HG03066 (cell line): ENCODE results near the gene TOR2A.
"Not testable (repeated sequence)": the region's sequence is repeated elsewhere in the genome, so short reads cannot be mapped to it uniquely, and the experiment has no call there.

Experiments used
- ATAC-seq: cut with Tn5 transposase; IDR thresholded peaks from one replicate; pipeline ENCODE4 v1.9.1; 2021; ENCODE audit warnings: low read depth; ENCODE audit not compliant: unreplicated experiment

TOR2A gene

GRCh38 chr9:127769101-127769500 is 34.0 kb upstream of the TOR2A start:
- no peak for ATAC-seq

DNA sequence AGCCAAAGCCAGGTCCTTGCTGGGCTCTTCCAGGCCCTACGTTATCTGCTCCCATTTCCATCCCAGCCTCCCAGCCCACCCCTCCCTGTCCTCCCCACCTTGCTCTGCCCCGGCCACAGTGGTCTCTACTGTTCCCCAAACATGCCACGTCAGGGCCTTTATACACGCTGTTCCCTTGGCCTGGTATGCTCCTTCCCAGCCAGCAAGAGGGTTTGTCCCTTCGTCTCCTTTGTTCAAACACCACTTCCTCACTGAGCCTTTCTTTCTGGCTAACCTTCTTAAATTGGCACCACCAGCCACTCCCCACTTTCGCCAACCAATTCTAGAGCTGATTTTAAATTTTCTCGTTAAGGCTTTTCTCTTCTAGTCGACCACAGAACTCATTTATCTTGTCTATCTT is 33.6 kb upstream of the TOR2A start:
- no peak for ATAC-seq

DNA sequence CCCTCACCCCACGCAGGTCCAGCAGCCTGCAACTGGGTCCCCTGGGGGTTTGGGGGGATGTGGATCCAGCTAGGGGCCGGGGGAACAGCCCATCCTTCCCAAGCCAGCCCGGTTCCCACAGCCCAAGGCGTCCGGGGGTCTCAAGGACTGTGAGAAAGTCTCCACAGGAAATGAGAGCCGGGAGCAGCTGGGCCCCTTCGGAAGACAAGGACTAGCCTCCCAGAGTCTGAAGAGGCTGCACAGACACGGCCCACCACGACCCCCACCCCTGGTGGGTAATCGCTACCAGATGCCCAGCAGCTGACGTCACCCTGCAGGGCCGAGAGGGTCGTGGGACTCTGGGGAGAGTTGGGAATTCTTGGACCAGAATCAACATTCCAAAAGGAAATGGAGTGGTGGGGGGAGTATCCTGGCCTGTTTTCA is 32.8 kb upstream of the TOR2A start:
- ATAC-seq: no peak

DNA sequence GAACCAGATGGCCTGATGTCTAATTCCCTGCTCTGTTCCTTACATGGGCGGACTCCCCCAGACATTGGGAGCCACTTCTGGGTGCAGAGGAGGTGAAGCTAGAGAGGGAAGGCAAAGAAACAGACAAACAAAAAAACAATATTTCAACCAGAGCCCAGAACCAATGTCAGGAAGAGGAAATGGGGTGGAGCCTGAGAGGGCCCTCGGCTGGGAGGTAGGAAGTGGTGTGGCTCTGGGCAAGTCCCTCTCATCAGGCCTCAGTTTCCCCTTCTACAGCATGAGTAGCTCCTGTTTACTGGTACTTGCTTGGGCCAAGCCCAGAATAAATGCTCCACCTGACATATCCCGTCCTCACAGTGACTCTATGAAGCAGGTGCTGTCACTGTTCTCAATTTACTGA is 32.3 kb upstream of the TOR2A start:
- ATAC-seq: no peak

DNA sequence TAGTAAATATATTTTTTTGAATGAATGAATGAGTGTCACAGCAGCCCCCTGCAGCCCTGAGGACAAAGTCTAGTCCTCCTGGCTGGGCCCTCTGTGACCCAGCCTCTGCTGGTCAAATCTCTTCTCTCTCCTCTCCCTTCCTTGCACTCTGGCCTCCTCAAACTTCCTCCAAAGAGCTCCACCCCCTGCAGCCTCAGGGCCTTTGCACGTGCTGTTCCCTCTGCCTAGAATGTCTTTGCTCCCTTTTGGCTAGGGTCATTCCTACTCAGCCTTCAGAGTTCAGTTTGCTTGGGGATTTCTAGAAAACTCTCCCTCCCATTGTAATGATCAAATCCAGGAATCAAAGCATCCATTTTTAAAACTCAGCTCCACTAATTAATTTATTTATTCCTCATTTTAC is 30.3 kb upstream of the TOR2A start:
- ATAC-seq: no peak

- no peak for ATAC-seq
Measured at GRCh38 chr9:127763918-127764384, 28.9 kb upstream of the TOR2A start.

DNA sequence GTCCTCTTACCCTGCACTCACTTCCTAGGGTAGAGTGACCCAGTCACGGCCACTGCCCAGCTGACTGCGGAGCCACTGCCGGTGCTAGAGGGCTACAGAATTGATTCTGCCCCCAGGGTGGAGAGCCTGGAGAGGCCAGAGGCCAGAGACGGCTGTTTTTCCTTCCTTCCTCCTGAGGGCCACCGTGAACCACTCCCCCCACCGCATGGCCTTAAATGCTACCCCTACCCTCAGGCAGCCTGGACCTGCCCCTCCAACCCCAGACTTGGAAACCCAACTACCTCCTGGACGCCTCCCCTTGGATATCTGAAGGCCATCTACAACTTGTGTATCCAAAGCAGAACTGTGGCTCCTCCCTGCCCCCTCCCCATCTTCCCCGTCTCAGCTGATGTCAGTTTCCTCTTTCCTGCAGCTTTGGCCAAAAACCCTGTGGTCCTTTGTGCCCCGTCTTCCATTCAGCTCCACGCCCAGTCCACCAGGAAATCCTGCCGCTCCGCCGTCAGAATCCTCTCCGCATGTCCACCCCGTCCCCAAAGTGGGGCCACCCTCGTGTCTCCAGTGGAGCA is 27.1 kb upstream of the TOR2A start:
- no peak for ATAC-seq

- ATAC-seq: no peak
Measured at GRCh38 chr9:127761491-127761956, 26.4 kb upstream of the TOR2A start.

DNA sequence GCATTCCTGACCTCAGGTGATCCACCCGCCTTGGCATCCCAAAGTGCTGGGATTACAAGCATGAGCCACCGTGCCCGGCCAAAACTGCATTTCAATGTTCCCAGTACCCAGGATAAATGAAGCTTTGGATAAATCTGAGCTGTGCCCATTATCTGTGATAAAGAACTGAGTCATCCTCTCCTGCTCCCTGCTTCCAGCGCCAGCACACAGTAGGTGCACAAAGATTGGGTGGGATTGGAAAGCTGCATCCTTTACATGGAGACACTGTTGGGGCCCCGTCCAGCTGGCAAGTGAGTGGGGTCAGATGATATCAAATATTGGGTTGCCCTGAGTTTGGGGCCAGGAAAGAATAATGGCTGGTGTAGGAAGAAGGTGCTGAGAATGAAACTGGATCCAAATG is 26.0 kb upstream of the TOR2A start:
- ATAC-seq: no peak

GRCh38 chr9:127758843-127759242 is 23.7 kb upstream of the TOR2A start:
- no peak for ATAC-seq

DNA sequence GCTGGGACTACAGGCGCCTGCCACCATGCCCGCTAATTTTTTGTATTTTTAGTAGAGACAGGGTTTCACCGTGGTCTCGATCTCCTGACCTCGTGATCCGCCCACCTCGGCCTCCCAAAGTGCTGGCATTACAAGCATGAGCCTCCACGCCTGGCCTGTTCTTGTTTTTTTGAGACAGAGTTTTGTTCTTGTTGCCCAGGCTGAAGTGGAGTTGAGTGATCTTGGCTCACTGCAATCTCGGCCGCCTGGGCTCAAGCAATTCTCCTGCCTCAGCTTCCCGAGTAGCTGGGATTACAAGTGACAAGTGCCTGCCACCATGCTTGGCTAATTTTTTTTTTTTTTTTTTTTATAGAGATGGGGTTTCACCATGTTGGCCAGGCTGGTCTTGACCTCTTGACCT is 21.7 kb upstream of the TOR2A start:
- ATAC-seq: not testable (repeated sequence)

DNA sequence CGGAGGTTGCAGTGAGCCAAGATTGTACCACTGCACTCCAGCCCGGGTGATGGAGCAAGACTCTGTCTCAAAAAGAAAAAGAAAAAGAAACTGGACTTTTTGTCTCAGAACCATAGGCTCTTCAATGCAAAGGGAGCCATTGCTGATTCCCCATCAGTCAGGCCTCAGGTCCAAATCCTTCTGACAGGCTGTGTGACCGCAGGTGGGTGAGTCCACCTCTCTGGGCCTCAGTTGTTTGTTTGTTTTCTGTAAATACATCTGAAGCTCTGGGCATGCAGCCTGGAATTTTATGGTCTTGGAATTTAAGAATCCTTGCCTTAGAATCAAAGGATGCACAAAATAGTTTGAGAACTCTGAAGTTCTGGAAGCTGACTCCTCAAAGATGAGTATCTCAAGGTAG is 21.1 kb upstream of the TOR2A start:
- ATAC-seq: no peak

GRCh38 chr9:127755061-127756060 is 20.3 kb upstream of the TOR2A start:
- ATAC-seq: no peak

DNA sequence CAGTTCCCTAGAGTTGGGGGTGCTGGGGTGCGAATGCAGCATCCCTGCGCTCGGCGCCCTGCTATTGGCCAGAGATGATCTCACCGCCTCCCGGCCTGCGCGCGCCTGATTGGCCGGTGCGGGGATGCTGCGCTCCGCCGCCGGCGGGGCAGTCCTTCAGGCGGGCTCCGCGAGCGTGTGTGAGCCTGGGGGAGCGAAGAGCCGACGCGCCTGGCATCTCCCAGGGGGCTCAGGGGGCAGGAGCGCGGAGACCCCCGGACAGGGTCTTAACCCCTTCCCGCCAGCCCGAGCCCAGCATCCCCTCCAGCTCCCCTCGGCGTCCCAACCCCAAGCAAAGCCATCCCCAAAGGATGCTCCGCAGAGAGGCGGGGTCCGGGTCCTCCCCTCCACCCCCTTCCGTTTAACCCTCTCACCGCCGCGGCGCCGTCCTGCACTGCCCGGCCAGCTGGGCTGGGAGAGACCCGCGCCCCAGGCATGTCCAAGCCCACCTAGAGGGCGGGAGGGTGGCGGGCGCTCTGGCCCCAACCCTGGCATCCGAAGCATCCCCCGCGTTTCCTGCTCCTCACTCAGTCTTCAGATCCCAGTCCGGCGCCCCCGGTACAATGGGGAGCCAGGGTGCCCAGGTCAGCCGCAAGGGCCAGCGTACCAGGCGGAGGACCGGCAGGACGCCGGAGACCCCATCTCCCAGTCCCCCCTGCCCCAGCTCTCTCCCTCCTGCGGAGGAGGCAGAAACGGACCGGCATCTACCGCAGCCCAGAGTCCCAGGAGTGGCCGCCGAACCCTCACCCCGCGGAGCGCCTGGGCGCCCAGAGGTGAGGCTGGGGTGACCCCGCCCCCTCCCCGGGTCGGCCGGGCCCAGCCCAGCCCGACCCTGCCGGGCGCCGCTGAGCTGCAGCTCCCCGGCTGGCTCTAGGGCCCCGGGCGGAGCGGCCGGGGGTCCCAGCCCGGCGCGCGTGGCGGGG is 19.3 kb upstream of the TOR2A start:
- no peak for ATAC-seq

DNA sequence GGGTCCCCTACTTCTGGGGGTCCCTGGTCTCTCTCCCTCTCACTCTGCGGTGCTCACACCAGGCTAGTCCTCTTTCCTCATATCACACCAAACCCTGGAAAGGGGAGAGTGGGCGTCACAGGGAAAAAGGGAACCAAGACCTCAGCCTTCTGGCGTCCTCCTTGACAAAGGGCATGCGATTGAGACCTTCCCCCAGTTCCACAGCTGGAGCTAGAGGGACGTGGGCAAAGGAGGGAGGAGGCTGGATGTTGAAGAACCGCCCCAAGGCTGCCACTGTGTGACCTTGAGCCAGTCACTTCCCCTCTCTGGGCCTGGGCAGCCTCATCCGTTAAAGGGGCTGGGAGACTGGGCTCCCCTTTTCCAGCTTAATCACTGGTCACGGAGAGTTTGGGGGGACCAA is 18.5 kb upstream of the TOR2A start:
- ATAC-seq: no peak

GRCh38 chr9:127753148-127753547 is 18.1 kb upstream of the TOR2A start:
- ATAC-seq: no peak

DNA sequence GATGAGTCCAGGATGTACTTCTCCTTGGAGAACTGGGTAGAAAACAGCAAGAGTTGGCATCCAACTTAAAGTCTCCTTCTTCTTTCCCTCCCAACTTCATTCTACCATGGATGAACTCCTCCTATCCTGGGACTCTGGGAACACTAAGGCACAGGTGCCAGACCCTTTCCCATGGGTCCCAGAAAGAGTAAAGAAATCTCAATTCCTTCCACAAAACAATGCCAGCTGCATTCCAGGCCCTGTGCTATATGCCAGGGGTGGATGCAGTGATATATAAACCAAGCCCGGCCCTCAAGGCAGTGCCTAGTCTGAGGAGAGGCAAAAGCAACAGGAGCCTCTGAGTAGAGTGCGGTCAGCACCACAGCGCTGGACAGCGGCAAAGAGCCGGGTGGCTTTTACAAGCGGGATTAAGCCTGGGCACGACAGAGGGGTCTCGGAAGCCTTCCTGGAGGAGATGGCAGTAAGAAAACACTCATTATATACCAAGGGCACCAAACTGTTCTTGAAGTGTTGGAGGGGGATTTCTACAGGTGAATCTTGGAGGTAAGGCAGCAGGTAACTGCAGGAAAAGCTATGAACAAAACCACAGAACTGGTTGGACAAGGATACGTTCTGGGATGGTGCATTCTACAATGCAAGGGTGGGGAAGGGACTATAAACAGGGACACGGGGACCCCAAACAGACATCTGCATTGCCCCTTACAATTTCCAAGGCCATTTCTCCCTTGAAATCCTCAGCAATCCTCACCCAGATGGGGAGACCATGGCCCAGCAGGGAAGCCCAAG is 16.4 kb upstream of the TOR2A start:
- no peak for ATAC-seq

DNA sequence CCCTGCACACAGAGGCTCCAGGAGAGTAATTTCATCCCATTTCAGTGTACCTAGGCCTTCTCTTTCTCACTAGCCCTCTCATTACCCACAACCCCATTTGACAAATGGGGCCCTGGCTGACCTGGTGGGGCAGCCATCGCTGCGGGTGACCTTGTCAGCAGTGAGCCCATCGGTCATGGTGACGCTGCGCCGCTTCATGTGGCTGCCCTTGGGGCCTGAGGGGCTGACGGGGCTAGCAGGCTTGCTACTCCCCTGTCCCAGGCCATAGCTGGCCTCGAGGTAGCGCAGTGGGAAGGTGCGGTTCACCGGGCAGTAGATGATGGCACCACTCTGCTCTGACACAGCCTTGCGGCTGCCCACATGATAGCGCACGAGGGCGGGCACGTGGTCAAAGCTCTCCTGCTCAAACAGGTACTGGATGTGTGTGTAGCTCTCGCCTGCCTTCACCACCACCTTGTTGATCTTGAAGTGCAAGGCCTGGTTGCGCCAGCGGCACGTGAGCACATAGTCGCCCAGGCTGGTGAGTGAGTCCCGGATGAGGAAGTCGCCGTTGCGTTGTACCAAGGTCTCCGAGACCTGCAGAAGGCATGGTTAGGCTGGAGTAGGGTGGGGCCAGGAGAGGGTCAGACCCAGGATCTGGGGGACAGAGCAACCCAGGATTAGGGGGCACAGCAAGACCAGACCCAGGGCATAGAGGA is 14.1 kb upstream of the TOR2A start:
- ATAC-seq: no peak

- no peak for ATAC-seq
Measured at GRCh38 chr9:127746959-127747569, 12.0 kb upstream of the TOR2A start.
